Epithelial cell of proximal tubule (primary cell): ENCODE results near the gene CHSY3. TPM values are rescaled to one million over a fixed set of nuclear protein-coding genes. Genes with fewer than 3 reads are reported as not detected.

ENCODE experiments used
- DNase-seq: peaks from one replicate; pipeline ENCODE4 v3.0.0-alpha.2; 2011; ENCODE audit warnings: low read depth
- H3K4me3 ChIP-seq: 2 replicates; pipeline ENCODE4 v1.5.1; 2011; ENCODE audit warnings: low read depth, mild to moderate bottlenecking, low read length
- total RNA-seq: library from RNA; depleted of rRNA; stranded (reverse); fragments of >200 nt; gene quantifications from 2 replicates; pipeline ENCODE4 v1.2.3, GENCODE V29; 2015
- TF ChIP-seq, protein P1 (sequence below): conservative IDR thresholded peaks from 2 replicates; pipeline ENCODE4 v1.5.1; 2012; ENCODE audit warnings: low read depth, mild to moderate bottlenecking, low read length

Gene CHSY3
- total RNA-seq, 1 donor from 2014 or later = 1.7 TPM

DNA sequence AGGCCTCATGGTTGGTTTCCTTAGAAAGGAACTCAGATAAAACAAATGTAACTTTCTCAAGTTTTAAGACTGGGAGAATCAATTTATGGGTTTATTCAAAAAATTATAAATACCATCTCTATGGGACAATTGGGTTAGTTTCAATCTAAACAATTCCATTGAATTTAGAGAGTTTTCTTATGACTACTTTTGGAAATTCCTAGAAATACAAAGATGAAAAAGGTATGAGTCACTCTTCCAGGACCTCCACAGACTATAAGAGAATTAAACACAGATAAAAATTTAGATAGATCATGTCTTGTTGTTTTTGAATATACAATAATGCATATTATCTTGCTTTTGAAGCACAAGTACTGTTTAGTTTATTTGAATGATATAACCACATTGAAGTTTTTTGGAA, 188.7 kb downstream of the CHSY3 start:
- TF ChIP-seq, protein P1, sequence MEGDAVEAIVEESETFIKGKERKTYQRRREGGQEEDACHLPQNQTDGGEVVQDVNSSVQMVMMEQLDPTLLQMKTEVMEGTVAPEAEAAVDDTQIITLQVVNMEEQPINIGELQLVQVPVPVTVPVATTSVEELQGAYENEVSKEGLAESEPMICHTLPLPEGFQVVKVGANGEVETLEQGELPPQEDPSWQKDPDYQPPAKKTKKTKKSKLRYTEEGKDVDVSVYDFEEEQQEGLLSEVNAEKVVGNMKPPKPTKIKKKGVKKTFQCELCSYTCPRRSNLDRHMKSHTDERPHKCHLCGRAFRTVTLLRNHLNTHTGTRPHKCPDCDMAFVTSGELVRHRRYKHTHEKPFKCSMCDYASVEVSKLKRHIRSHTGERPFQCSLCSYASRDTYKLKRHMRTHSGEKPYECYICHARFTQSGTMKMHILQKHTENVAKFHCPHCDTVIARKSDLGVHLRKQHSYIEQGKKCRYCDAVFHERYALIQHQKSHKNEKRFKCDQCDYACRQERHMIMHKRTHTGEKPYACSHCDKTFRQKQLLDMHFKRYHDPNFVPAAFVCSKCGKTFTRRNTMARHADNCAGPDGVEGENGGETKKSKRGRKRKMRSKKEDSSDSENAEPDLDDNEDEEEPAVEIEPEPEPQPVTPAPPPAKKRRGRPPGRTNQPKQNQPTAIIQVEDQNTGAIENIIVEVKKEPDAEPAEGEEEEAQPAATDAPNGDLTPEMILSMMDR = no peak
- no peak for DNase-seq

DNA sequence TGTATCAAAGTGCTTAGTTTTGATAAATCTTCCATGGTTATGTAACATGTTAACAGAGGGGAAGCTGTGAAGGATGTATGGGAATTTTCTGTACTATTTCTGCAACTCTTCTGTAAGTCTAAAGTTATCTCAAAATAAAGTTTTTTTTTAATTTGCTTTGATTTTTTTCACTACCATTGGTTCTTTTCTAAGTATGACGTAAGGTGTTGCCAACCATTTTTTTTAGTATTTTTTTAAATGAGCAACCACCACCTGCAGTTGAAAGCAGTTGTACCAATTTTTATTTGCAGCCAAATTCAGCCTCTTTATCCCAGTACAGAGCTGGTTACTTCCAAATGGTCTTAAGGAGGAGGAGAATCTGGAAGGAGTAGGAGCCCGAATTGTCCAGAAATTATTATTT, 192.2 kb downstream of the CHSY3 start:
- TF ChIP-seq, protein P1 = no peak
- DNase-seq = no peak
- H3K4me3 ChIP-seq = no peak overlapping the region

More for the DNA sequence above, 188.7 kb downstream of the CHSY3 start:
- H3K4me3 ChIP-seq = no peak overlapping the region

DNA sequence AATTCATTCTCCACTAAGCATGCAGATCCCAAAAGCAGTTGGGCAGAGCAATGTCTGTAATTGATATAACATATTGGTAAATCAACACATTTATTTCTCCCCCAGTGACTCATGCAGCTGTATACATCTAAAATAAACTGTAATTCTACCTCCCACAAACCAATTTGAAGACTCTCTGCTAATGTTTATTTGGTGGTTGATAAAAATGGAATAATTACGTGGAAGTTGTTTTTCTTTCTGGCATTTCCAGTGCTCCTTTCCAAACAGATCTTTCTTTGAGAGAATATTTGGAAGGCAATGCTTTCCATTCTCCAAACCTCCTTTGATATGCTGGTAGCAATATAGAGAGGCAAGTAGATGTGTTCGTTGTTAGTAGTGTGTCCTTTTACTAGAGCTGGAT, 194.7 kb downstream of the CHSY3 start:
- DNase-seq = no peak
- no peak overlapping the region for H3K4me3 ChIP-seq
- TF ChIP-seq, protein P1 = no peak

DNA sequence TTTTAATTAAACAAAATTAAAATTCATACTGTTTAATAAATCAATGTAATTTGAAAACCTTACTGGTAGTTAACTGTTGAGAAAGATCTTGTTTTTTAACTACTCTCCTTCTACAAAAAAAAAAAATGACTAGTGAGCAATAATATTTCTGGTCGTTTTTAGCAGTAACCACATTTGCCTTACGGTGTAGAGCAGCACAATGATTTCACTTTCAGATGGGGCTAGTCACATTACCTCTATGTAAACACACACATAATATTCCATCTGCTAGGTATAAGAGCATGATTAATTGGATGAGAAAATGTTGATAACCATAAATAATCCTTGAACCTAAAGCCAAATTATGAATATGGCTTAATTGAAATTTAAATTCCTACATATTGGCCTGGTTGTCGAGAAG, 198.1 kb downstream of the CHSY3 start:
- DNase-seq = no peak
- TF ChIP-seq, protein P1 = no peak

DNA sequence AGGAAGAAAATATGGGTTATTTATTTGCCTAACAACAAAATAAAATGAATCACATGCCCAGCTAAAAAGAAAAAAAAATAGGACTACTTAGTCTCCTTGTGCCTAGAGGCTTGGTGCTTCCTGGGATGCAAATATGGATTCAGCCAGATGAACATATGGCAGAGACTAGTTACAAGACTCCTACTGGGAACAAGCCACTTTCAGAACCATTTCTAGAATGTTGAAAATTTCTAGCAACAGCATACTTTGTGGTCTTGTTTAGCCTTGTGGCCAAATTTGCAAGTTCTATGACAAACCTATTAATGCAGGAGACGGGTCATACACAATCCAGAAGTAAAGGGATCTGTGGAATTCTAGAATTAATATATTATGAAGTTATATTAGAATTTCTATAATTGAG, 198.7 kb downstream of the CHSY3 start:
- DNase-seq = no peak
- no peak overlapping the region for H3K4me3 ChIP-seq
- TF ChIP-seq, protein P1 = no peak

More for the DNA sequence above, 198.1 kb downstream of the CHSY3 start:
- H3K4me3 ChIP-seq = no peak overlapping the region

DNA sequence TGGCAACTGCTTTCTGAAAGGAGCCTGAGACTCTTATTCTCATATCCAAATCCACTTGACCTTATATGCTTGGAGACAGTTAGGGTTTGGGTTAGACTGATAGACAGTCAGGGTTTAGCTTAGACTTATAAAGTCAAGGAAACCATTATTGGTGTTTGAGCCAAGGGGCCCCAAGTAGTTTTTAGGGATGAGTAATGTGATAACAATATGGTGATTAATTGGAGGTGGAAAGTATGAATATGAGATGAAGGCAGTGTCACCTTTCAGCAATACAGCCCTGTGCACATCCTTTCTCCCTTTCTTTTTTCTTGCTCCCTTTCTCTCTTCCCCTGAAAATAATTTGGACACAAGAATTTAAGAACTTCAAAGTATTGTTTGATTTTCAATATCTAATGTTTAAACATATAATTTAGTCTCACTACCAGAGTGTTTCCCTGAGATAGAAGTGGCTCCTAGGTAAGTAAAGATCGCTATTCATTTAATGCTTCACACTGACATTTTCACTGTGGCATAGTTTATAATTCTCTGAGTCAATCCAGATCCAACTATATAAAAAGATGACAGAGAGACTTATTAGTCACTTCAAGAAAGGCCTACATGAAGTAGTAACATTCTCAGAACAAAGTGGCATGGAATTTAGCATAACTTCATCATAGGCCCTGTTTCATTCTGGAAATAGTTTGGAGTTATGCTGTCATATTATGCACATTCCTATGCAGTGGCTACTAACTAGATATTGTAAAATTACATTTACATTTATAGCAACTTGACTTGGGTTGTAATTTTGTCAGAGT, 200.8 kb downstream of the CHSY3 start:
- no peak overlapping the region for H3K4me3 ChIP-seq
- no peak for DNase-seq
- TF ChIP-seq, protein P1 = no peak

DNA sequence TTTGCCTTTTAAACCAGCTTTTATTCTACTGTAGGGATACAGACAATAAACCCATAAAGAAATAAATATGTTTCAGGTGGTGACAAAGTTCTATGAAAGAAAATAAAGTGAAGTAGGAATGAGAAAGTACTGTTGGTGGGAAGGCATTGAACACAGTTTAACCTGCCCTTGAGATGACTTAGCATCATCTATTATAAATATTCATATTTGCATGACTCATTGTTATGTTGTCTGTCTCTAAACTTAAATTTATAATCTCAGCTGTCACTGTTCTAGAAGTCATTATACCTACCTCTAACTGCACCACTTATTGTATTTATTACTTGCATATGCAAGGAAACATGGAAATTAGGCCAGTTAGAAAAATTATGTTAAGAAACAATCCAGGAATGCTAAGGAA, 202.2 kb downstream of the CHSY3 start:
- TF ChIP-seq, protein P1 = no peak
- no peak overlapping the region for H3K4me3 ChIP-seq
- DNase-seq = no peak
